Thyroid gland (tissue), 4 donors: ENCODE measurements around the gene SMURF2.

Source experiments
- CTCF ChIP-seq, 6 experiments: fragments of 200-600 bp in 3 of 6; fragments of 450-650 bp in 3 of 6; sonication (generic) in 3 of 6; IDR thresholded peaks; one replicate each; pipeline ENCODE4 v1.5.1; 2016 to 2019; ENCODE audit warnings: antibody characterized with exemption in 6 of 6, mild to moderate bottlenecking in 2 of 6, inconsistent platforms in 1 of 6, moderate library complexity in 1 of 6
- POLR2A ChIP-seq, 2 donors: fragments of 450-650 bp; IDR thresholded peaks; one replicate each; pipeline ENCODE4 v1.6.1; 2017; ENCODE audit warnings: antibody characterized with exemption in 2 of 2, mild to moderate bottlenecking in 2 of 2, moderate library complexity in 1 of 2

GRCh38 chr17:64661726-64661975 lies 456 bp downstream of the SMURF2 start:
- TF ChIP-seq CTCF (IDR thresholded peaks at IDR 0.05) = no peak
- TF ChIP-seq POLR2A (IDR thresholded peaks at IDR 0.05) = no peak
